ENCODE data around the gene OR9Q1. TPM values are rescaled to one million over a fixed set of nuclear protein-coding genes. Genes with fewer than 3 reads are reported as not detected.

OR9Q1 gene
- total and polyA plus RNA-seq, 2 of the 8 experiments (the other 6 are each of a cell fraction or from before 2014, with no cell fraction given) = not detected

DNA sequence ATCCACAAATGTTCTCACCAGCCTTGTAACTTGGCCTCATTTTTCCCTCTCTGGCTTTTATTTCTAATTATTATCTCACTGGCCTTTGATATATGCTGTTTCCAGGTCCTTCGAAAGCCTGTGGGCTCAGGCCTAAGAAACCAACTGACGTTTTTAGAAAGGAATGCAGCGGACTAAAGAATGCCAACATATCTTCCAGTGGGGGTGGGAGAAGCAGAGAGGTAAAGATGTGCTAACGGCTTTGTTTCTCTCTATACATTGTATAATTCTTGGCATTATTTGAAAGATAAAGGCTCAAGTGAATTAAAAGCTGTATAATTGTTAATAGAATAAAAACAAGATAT, 35.3 kb downstream of the OR9Q1 start:
- 0 out of 4 replicates have a peak overlapping the region, but pooled peaks of 1 of the 2 experiments have one; percentile 12 for H3K4me2 ChIP-seq (ENCODE audit: insufficient read depth in 1 of 2, low read depth in 2 of 2, low read length in 2 of 2)

More for the DNA sequence above, 35.3 kb downstream of the OR9Q1 start:
- no peak overlapping the region for H3K14ac ChIP-seq (ENCODE audit: insufficient read length)
- H2BK12ac ChIP-seq (ENCODE audit: low read depth, low read length) = peak overlapping the region; percentile 78; the same call in 1 of the 2 replicates
- 37% methylated on average over 4 of the region's 4 CpGs; no CpG with 5 or more reads in 1 of the 2 experiments for WGBS, 2 experiments (ENCODE audit: extremely low coverage in 1 of 2, insufficient coverage in 1 of 2, insufficient read length in 1 of 2, insufficient replicate concordance in 2 of 2, low coverage in 1 of 2, low lambda C conversion rate in 2 of 2, missing lambda C conversion rate in 1 of 2)
- H3K4me3 ChIP-seq (ENCODE audit: extremely low read depth in 1 of 4, insufficient read depth in 2 of 4, low read depth in 3 of 4, low read length in 4 of 4) = no peak overlapping the region
- H3K27me3 ChIP-seq (replicated peaks in 1 of 4; ENCODE audit: control insufficient read depth in 3 of 4, extremely low read depth in 1 of 4, insufficient read depth in 3 of 4, low read length in 3 of 4) = no peaks in the 10 kb centered on the region
- H3K9ac ChIP-seq (replicated peaks in 1 of 4; ENCODE audit: extremely low read depth in 1 of 4, low read depth in 3 of 4, low read length in 3 of 4) = no peak overlapping the region; a peak in 1 of 7 replicates
- H3K9me3 ChIP-seq (ENCODE audit: insufficient read depth in 2 of 2, low read depth in 1 of 2, low read length in 1 of 2) = no peaks in the 10 kb centered on the region
- no peak overlapping the region for H4K8ac ChIP-seq (ENCODE audit: extremely low read depth, insufficient read depth, low read length)
- no peak overlapping the region for H2BK20ac ChIP-seq (ENCODE audit: low read length)
- peak overlapping the region; percentile 60 for H2AFZ ChIP-seq (ENCODE audit: low read length)
- H4K5ac ChIP-seq (ENCODE audit: insufficient read length, low read depth, low read length) = no peak overlapping the region
- CTCF ChIA-PET (ENCODE audit: partially characterized antibody) = interaction anchor here (0.6 to 3.5 kb wide), 8 partner anchors 10 to 1615 kb away, joined by 3 to 19 read pairs (median 4); no protein-coding TSS in a partner anchor
- H3K18ac ChIP-seq (ENCODE audit: extremely low read depth, low read length) = 0 out of 2 replicates have a peak overlapping the region, but pooled peaks have one; percentile 64
- peaks cover 0 to 19% (median 16%) of the 10 kb centered on the region in 4 experiments; a peak in 6 of 7 replicates for H3K4me1 ChIP-seq (replicated peaks in 1 of 4; ENCODE audit: control insufficient read depth in 3 of 4, insufficient read depth in 4 of 4, low read length in 3 of 4)
- no peak for DNase-seq (ENCODE audit: low read depth in 1 of 2, low spot score in 2 of 2)
- H3K79me1 ChIP-seq (ENCODE audit: low read depth, low read length) = no peaks in the 10 kb centered on the region
- H3K36me3 ChIP-seq (ENCODE audit: control insufficient read depth in 2 of 4, insufficient read depth in 4 of 4, low read length in 3 of 4) = no peaks in the 10 kb centered on the region
- no peak overlapping the region for H2BK15ac ChIP-seq (ENCODE audit: low read length)
- no peak overlapping the region for H3K56ac ChIP-seq (replicated peaks; ENCODE audit: insufficient read length, low read depth, low read length)
- H4K20me1 ChIP-seq (replicated peaks in 1 of 2; ENCODE audit: control insufficient read depth in 1 of 2, insufficient read depth in 2 of 2, low read length in 2 of 2) = no peaks in the 10 kb centered on the region
- peak overlapping the region; percentile 28 for H3K27ac ChIP-seq (ENCODE audit: low read depth, low read length)
- POLR2A ChIA-PET (ENCODE audit: partially characterized antibody) = no interaction called here
- H2AK5ac ChIP-seq (ENCODE audit: low read depth, low read length) = no peak overlapping the region
- H3K79me2 ChIP-seq (ENCODE audit: control insufficient read depth in 1 of 2, insufficient read depth in 2 of 2, low read length in 2 of 2) = no peaks in the 10 kb centered on the region
- H3K23ac ChIP-seq (ENCODE audit: insufficient read length) = no peak overlapping the region
- H2BK5ac ChIP-seq (ENCODE audit: low read depth, low read length) = peak overlapping the region; percentile 86; the same call in 1 of the 2 replicates
- no peak overlapping the region for H2BK120ac ChIP-seq (replicated peaks; ENCODE audit: low read depth, low read length)
- H3K4ac ChIP-seq (replicated peaks; ENCODE audit: insufficient read length, low read depth, low read length) = no peak overlapping the region
- no peak overlapping the region for H4K91ac ChIP-seq (replicated peaks; ENCODE audit: insufficient read length, low read length)
- no peak for FAIRE-seq
- TF ChIP-seq BCL11A (IDR thresholded peaks at IDR 0.05; ENCODE audit: low read depth in 2 of 2, low read length in 2 of 2) (no peak), JUND (IDR thresholded peaks at IDR 0.05; ENCODE audit: low read length) (peak; percentile 62; the same call in 1 of the 2 replicates), MAX (IDR thresholded peaks at IDR 0.05) (no peak), JUN (IDR thresholded peaks at IDR 0.05; ENCODE audit: low read depth, low read length) (peak; percentile 68), SP1 (IDR thresholded peaks at IDR 0.05; ENCODE audit: low read depth, low read length) (peak; percentile 62; the same call in 1 of the 2 replicates), TEAD4 (IDR thresholded peaks at IDR 0.05; ENCODE audit: low read depth, low read length) (peak; percentile 57; the same call in 1 of the 2 replicates), SP2 (IDR thresholded peaks at IDR 0.05; ENCODE audit: low read length) (no peak), MAFK (IDR thresholded peaks at IDR 0.05; ENCODE audit: low read depth, low read length) (no peak), HDAC2 (IDR thresholded peaks at IDR 0.05; ENCODE audit: borderline replicate concordance in 1 of 2, low read depth in 2 of 2, low read length in 2 of 2) (no peak), YY1 (IDR thresholded peaks at IDR 0.05; ENCODE audit: low read depth, low read length) (no peak), RXRA (IDR thresholded peaks at IDR 0.05; ENCODE audit: insufficient read depth, low read depth, low read length) (no peak), ASH2L (IDR thresholded peaks at IDR 0.05; ENCODE audit: low read length) (peak; percentile 59), EZH2 (IDR thresholded peaks at IDR 0.05; ENCODE audit: low read depth, low read length, severe bottlenecking) (no peak), TAF1 (IDR thresholded peaks at IDR 0.05; ENCODE audit: low read depth, low read length) (no peak)
- H3K23me2 ChIP-seq (ENCODE audit: low read depth, low read length) = no peaks in the 10 kb centered on the region
